ENCODE results near the gene SPATS2.

Gene SPATS2

GRCh38 chr12:49512546-49512945 lies 145.3 kb downstream of the SPATS2 start:
- Histone ChIP-seq H3K4me3 (ENCODE audit: low read depth, low read length) (no peak overlapping the region), H3K27ac (ENCODE audit: low read depth, low read length) (peak overlapping the region; percentile 14; the same call in 1 of the 2 replicates), H3K27me3 (ENCODE audit: insufficient read depth, low read length) (no peaks in the 10 kb centered on the region), H3K4me1 (ENCODE audit: control insufficient read depth, insufficient read depth, low read length, unreplicated experiment) (peaks cover 50% of the 10 kb centered on the region), H2AFZ (ENCODE audit: low read length, unreplicated experiment) (no peak overlapping the region), H3K36me3 (ENCODE audit: insufficient read depth, low read length) (0 out of 2 replicates have a peak, but pooled peaks cover 10% of the 10 kb centered on the region), H3K79me2 (ENCODE audit: control insufficient read depth, insufficient read depth, low read length, unreplicated experiment) (no peaks in the 10 kb centered on the region)

DNA sequence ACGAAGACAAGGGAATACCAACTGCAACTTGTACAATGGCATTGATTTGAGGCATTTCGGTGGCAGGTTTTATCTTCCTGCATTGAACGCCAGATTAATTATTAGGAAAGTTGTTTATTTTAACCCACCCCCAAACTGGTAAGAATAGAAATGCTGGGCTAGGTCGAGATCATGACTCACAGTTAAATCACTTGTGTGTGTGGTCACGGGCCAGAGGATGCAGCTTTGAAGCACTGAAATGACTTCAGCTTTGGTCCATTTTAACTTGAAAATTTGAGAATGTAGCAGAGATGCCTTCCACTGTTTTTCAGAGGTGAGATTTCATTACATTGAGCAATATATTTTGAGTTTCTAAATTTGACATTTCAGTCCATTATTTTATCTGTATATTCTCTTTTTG lies 148.0 kb downstream of the SPATS2 start:
- peaks cover 37% of the 10 kb centered on the region for H3K4me1 ChIP-seq (ENCODE audit: control insufficient read depth, insufficient read depth, low read length, unreplicated experiment)
- 0 out of 2 replicates have a peak, but pooled peaks cover 11% of the 10 kb centered on the region for H3K36me3 ChIP-seq (ENCODE audit: insufficient read depth, low read length)
- H3K79me2 ChIP-seq (ENCODE audit: control insufficient read depth, insufficient read depth, low read length, unreplicated experiment), result no peaks in the 10 kb centered on the region
- no peak overlapping the region for H3K4me3 ChIP-seq (ENCODE audit: low read depth, low read length)
- H2AFZ ChIP-seq (ENCODE audit: low read length, unreplicated experiment), result no peak overlapping the region
- H3K27me3 ChIP-seq (ENCODE audit: insufficient read depth, low read length), result no peaks in the 10 kb centered on the region
- H3K27ac ChIP-seq (ENCODE audit: low read depth, low read length), result peak overlapping the region; percentile 62

- Histone ChIP-seq H3K27ac (ENCODE audit: low read depth, low read length) (no peak overlapping the region), H3K27me3 (ENCODE audit: insufficient read depth, low read length) (no peaks in the 10 kb centered on the region), H2AFZ (ENCODE audit: low read length, unreplicated experiment) (no peak overlapping the region), H3K4me1 (ENCODE audit: control insufficient read depth, insufficient read depth, low read length, unreplicated experiment) (peaks cover 15% of the 10 kb centered on the region), H3K36me3 (ENCODE audit: insufficient read depth, low read length) (0 out of 2 replicates have a peak, but pooled peaks cover 27% of the 10 kb centered on the region), H3K4me3 (ENCODE audit: low read depth, low read length) (no peak overlapping the region), H3K79me2 (ENCODE audit: control insufficient read depth, insufficient read depth, low read length, unreplicated experiment) (no peaks in the 10 kb centered on the region)
Observed at GRCh38 chr12:49518914-49519573, 151.8 kb downstream of the SPATS2 start.

DNA sequence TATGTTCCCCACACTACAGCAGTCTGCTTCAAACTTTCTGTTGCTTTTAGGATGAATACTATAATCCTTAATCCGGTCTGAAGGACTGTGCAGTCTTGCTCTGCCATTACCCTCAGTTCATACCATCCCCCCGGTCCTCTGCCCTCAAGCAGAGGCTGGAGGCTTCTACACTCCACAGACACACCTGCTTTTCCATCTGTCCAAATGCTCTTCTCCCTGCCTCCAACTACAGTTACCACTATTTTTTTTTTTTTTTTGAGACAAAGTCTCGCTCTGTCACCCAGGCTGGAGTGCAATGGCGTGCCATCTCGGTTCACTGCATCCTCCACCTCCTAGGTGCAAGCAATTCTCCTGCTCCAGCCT lies 152.3 kb downstream of the SPATS2 start:
- H3K27ac ChIP-seq (ENCODE audit: low read depth, low read length), result no peak overlapping the region

GRCh38 chr12:49521389-49521788 lies 154.1 kb downstream of the SPATS2 start:
- no peak overlapping the region for H2AFZ ChIP-seq (ENCODE audit: low read length, unreplicated experiment)
- H3K27me3 ChIP-seq (ENCODE audit: insufficient read depth, low read length), result no peaks in the 10 kb centered on the region
- H3K27ac ChIP-seq (ENCODE audit: low read depth, low read length), result no peak overlapping the region
- H3K79me2 ChIP-seq (ENCODE audit: control insufficient read depth, insufficient read depth, low read length, unreplicated experiment), result no peaks in the 10 kb centered on the region
- peaks cover 7% of the 10 kb centered on the region for H3K4me1 ChIP-seq (ENCODE audit: control insufficient read depth, insufficient read depth, low read length, unreplicated experiment)
- H3K4me3 ChIP-seq (ENCODE audit: low read depth, low read length), result no peak overlapping the region
- peaks cover 46% of the 10 kb centered on the region for H3K36me3 ChIP-seq (ENCODE audit: insufficient read depth, low read length)

More for the DNA sequence above, 152.3 kb downstream of the SPATS2 start:
- H3K36me3 ChIP-seq (ENCODE audit: insufficient read depth, low read length), result peaks cover 31% of the 10 kb centered on the region; the same call in 1 of the 2 replicates
- no peak overlapping the region for H3K4me3 ChIP-seq (ENCODE audit: low read depth, low read length)
- H3K27me3 ChIP-seq (ENCODE audit: insufficient read depth, low read length), result no peaks in the 10 kb centered on the region
- H3K4me1 ChIP-seq (ENCODE audit: control insufficient read depth, insufficient read depth, low read length, unreplicated experiment), result peaks cover 16% of the 10 kb centered on the region
- no peak overlapping the region for H2AFZ ChIP-seq (ENCODE audit: low read length, unreplicated experiment)
- no peaks in the 10 kb centered on the region for H3K79me2 ChIP-seq (ENCODE audit: control insufficient read depth, insufficient read depth, low read length, unreplicated experiment)

- H3K27ac ChIP-seq (ENCODE audit: low read depth, low read length), result no peak overlapping the region
- H3K36me3 ChIP-seq (ENCODE audit: insufficient read depth, low read length), result peaks cover 47% of the 10 kb centered on the region
- H3K4me3 ChIP-seq (ENCODE audit: low read depth, low read length), result no peak overlapping the region
Observed at GRCh38 chr12:49524660-49525324, 157.5 kb downstream of the SPATS2 start.

DNA sequence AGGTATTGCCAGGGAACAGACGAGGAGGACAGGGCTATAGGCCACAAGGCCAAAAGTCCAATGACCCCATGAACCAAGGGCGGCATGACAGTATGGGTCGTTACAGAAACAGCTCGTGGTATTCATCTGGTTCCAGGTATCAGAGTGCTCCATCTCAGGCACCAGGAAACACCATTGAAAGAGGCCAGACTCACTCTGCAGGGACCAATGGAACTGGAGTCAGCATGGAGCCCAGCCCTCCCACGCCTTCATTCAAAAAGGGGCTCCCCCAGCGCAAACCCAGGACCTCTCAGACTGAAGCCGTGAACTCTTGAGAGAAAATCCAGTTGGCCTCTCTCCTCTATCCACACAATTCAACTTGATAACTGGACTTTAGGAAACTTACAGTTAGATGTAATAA lies 158.7 kb downstream of the SPATS2 start:
- Histone ChIP-seq H3K27ac (ENCODE audit: low read depth, low read length) (no peak overlapping the region), H3K4me3 (ENCODE audit: low read depth, low read length) (no peak overlapping the region), H3K36me3 (ENCODE audit: insufficient read depth, low read length) (peaks cover 47% of the 10 kb centered on the region), H3K27me3 (ENCODE audit: insufficient read depth, low read length) (no peaks in the 10 kb centered on the region), H3K4me1 (ENCODE audit: control insufficient read depth, insufficient read depth, low read length, unreplicated experiment) (peaks cover 7% of the 10 kb centered on the region), H3K79me2 (ENCODE audit: control insufficient read depth, insufficient read depth, low read length, unreplicated experiment) (no peaks in the 10 kb centered on the region), H2AFZ (ENCODE audit: low read length, unreplicated experiment) (no peak overlapping the region)

More at GRCh38 chr12:49524660-49525324, 157.5 kb downstream of the SPATS2 start:
- Histone ChIP-seq H3K79me2 (ENCODE audit: control insufficient read depth, insufficient read depth, low read length, unreplicated experiment) (no peaks in the 10 kb centered on the region), H3K27me3 (ENCODE audit: insufficient read depth, low read length) (no peaks in the 10 kb centered on the region), H2AFZ (ENCODE audit: low read length, unreplicated experiment) (no peak overlapping the region), H3K4me1 (ENCODE audit: control insufficient read depth, insufficient read depth, low read length, unreplicated experiment) (peaks cover 7% of the 10 kb centered on the region)

- Histone ChIP-seq H3K4me1 (ENCODE audit: control insufficient read depth, insufficient read depth, low read length, unreplicated experiment) (peaks cover 7% of the 10 kb centered on the region), H3K79me2 (ENCODE audit: control insufficient read depth, insufficient read depth, low read length, unreplicated experiment) (no peaks in the 10 kb centered on the region), H3K27me3 (ENCODE audit: insufficient read depth, low read length) (no peaks in the 10 kb centered on the region), H3K27ac (ENCODE audit: low read depth, low read length) (no peak overlapping the region), H2AFZ (ENCODE audit: low read length, unreplicated experiment) (no peak overlapping the region), H3K4me3 (ENCODE audit: low read depth, low read length) (no peak overlapping the region), H3K36me3 (ENCODE audit: insufficient read depth, low read length) (peaks cover 38% of the 10 kb centered on the region)
Observed at GRCh38 chr12:49527361-49528130, 160.3 kb downstream of the SPATS2 start.

GRCh38 chr12:49529414-49529813 lies 162.2 kb downstream of the SPATS2 start:
- Histone ChIP-seq H3K36me3 (ENCODE audit: insufficient read depth, low read length) (peaks cover 28% of the 10 kb centered on the region), H3K27ac (ENCODE audit: low read depth, low read length) (no peak overlapping the region), H3K27me3 (ENCODE audit: insufficient read depth, low read length) (no peaks in the 10 kb centered on the region), H3K4me3 (ENCODE audit: low read depth, low read length) (no peak overlapping the region), H3K4me1 (ENCODE audit: control insufficient read depth, insufficient read depth, low read length, unreplicated experiment) (peaks cover 4% of the 10 kb centered on the region), H2AFZ (ENCODE audit: low read length, unreplicated experiment) (no peak overlapping the region), H3K79me2 (ENCODE audit: control insufficient read depth, insufficient read depth, low read length, unreplicated experiment) (no peaks in the 10 kb centered on the region)

DNA sequence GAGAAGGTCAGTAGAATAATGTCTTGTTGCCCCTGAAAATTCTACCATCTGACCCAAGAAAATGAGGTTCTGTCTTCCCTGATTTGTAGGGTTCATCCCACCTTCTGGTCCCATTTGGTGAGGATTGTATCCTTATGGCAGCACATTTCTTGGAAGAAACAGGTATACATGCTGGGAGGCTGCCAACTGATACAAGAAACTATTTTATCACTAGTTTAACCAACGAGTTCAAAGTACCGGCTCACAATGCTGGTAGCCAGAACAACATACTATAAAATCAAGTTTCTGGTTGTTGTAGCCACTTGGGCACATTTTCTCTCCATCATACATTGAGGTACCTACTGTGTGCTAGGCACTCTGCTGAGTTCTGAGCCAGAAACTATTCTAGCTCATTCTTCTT lies 164.5 kb downstream of the SPATS2 start:
- Histone ChIP-seq H2AFZ (ENCODE audit: low read length, unreplicated experiment) (no peak overlapping the region), H3K79me2 (ENCODE audit: control insufficient read depth, insufficient read depth, low read length, unreplicated experiment) (no peaks in the 10 kb centered on the region), H3K27ac (ENCODE audit: low read depth, low read length) (no peak overlapping the region)

More for the DNA sequence above, 164.5 kb downstream of the SPATS2 start:
- Histone ChIP-seq H3K36me3 (ENCODE audit: insufficient read depth, low read length) (peaks cover 10% of the 10 kb centered on the region), H3K4me1 (ENCODE audit: control insufficient read depth, insufficient read depth, low read length, unreplicated experiment) (peaks cover 9% of the 10 kb centered on the region), H3K4me3 (ENCODE audit: low read depth, low read length) (no peak overlapping the region), H3K27me3 (ENCODE audit: insufficient read depth, low read length) (no peaks in the 10 kb centered on the region)

Data from ACC112 (cell line).